ENCODE data around the gene SPRR3.

- TF ChIP-seq POLR2A (IDR thresholded peaks at IDR 0.05), result no peak
- no peak for TF ChIP-seq CTCF (IDR thresholded peaks at IDR 0.05 in 8 of 11, conservative IDR thresholded peaks at IDR 0.05 in 3 of 11)
Measured at GRCh38 chr1:152959273-152959672, 42.3 kb upstream of the SPRR3 start.

All from spleen (tissue), 7 donors.